Ascending aorta (tissue), 2 donors: ENCODE data around the gene CREB3. TPM values are rescaled to one million over a fixed set of nuclear protein-coding genes. Genes with fewer than 3 reads are reported as not detected.

Source experiments
- DNase-seq, 2 donors: peaks; one replicate each; pipeline ENCODE4 v3.0.0-alpha.2; 2019; ENCODE audit warnings: low spot score in 2 of 2
- H3K27ac ChIP-seq, 2 donors: fragments of 200-600 bp; sonication (generic); one replicate each; pipeline ENCODE4 v1.5.1; 2016 to 2017; ENCODE audit warnings: mild to moderate bottlenecking in 1 of 2
- H3K27me3 ChIP-seq: fragments of 200-600 bp; sonication (generic); one replicate; pipeline ENCODE4 v1.5.1; 2017
- H3K36me3 ChIP-seq, 2 donors: fragments of 200-600 bp; sonication (generic); one replicate each; pipeline ENCODE4 v1.5.1; 2016
- H3K4me1 ChIP-seq, 2 donors: fragments of 200-600 bp; sonication (generic); one replicate each; pipeline ENCODE4 v1.5.1; 2016 to 2017; ENCODE audit warnings: mild to moderate bottlenecking in 1 of 2
- H3K4me3 ChIP-seq, 2 donors: fragments of 200-600 bp; sonication (generic); one replicate each; pipeline ENCODE4 v1.5.1; 2016 to 2017; ENCODE audit warnings: mild to moderate bottlenecking in 1 of 2
- H3K9me3 ChIP-seq, 2 donors: fragments of 200-600 bp; sonication (generic); one replicate each; pipeline ENCODE4 v1.5.1; 2016
- intact Hi-C: fragments of 100-400 bp; cut with DNase I; formaldehyde crosslinking; loops from one replicate; pipeline ENCODE4 v1.15.1; 2023
- total RNA-seq: library from RNA; depleted of rRNA; stranded (reverse); fragments of >200 nt; gene quantifications from one replicate; pipeline ENCODE4 v1.1.0, GENCODE V29; 2016
- TF ChIP-seq, protein P1 (sequence below), 3 experiments: fragments of 200-600 bp in 2 of 3; fragments of 450-650 bp in 1 of 3; sonication (generic) in 2 of 3; IDR thresholded peaks; one replicate each; pipeline ENCODE4 v1.5.1; 2016 to 2019; ENCODE audit warnings: antibody characterized with exemption in 3 of 3, mild to moderate bottlenecking in 1 of 3, moderate library complexity in 1 of 3

CREB3 gene
- total RNA-seq, 1 donor from 2014 or later = 48.3 TPM

- H3K4me1 ChIP-seq = peaks cover 5 to 31% of the 10 kb centered on the region in 2 donors
Observed at GRCh38 chr9:35756275-35757225, 24.1 kb downstream of the CREB3 start.

DNA sequence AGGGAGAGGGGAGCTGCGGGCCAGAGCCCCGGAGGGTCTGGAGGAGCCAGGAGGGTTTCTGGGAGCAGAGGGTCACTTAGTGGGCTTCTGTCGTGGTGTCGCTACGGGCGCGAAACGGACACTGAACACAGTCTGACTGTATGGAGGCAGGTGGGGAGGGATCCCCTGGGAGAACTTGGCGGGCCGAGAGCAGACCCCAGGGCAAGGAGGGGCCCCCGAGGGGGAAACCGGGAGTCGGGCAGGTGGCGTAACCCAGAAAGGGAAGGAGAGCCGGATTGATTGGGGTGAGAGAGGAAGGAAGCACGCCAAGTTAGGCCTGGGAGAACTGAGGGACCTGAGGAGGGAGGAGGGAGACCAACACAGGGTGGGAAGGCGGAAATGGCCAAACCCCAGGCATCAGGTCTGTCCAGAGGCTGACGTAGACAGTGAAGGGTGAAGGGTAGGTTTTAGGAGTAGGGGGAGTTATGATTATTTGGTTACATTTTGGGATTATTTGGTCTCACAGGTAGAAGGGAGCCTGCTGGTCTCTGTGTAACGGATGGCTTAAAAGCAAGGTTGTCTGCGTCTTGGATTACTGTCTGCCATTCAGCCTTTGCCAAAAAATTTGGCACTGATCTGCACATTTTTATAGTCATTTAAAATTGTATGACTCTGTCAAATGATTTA is 24.9 kb downstream of the CREB3 start:
- Histone ChIP-seq H3K27me3 (no peaks in the 10 kb centered on the region), H3K27ac (peak overlapping the region; percentile 98), H3K36me3 (peaks cover 15 to 23% of the 10 kb centered on the region in 2 donors), H3K4me1 (peaks cover 5 to 31% of the 10 kb centered on the region in 2 donors), H3K4me3 (peak overlapping the region; percentile 63 to 71), H3K9me3 (no peaks in the 10 kb centered on the region)
- TF ChIP-seq, protein P1, sequence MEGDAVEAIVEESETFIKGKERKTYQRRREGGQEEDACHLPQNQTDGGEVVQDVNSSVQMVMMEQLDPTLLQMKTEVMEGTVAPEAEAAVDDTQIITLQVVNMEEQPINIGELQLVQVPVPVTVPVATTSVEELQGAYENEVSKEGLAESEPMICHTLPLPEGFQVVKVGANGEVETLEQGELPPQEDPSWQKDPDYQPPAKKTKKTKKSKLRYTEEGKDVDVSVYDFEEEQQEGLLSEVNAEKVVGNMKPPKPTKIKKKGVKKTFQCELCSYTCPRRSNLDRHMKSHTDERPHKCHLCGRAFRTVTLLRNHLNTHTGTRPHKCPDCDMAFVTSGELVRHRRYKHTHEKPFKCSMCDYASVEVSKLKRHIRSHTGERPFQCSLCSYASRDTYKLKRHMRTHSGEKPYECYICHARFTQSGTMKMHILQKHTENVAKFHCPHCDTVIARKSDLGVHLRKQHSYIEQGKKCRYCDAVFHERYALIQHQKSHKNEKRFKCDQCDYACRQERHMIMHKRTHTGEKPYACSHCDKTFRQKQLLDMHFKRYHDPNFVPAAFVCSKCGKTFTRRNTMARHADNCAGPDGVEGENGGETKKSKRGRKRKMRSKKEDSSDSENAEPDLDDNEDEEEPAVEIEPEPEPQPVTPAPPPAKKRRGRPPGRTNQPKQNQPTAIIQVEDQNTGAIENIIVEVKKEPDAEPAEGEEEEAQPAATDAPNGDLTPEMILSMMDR (IDR thresholded peaks at IDR 0.05) = no peak
- DNase-seq = peak in 1 of 2 donors; percentile 77
- intact Hi-C loops = loop anchor here (2.0 to 5.0 kb wide), 3 partner anchors 25 to 70 kb away; partner anchors contain the start of genes CREB3, FAM221B, HINT2 and TLN1

More at GRCh38 chr9:35756275-35757225, 24.1 kb downstream of the CREB3 start:
- Histone ChIP-seq H3K9me3 (no peaks in the 10 kb centered on the region), H3K4me3 (peak overlapping the region; percentile 63 to 71), H3K36me3 (peaks cover 23 to 31% of the 10 kb centered on the region in 2 donors), H3K27ac (peak overlapping the region; percentile 98), H3K27me3 (no peaks in the 10 kb centered on the region)
- TF ChIP-seq, protein P1 (IDR thresholded peaks at IDR 0.05) = peak; percentile 38 to 74 (median 70)
- peak; percentile 47 to 86 for DNase-seq
- intact Hi-C loops = loop anchor here (2.0 to 5.0 kb wide), 3 partner anchors 24 to 71 kb away; partner anchors contain the start of genes CREB3, FAM221B, HINT2 and TLN1

- Histone ChIP-seq H3K27ac (peak overlapping the region; percentile 98), H3K27me3 (no peaks in the 10 kb centered on the region), H3K9me3 (no peaks in the 10 kb centered on the region), H3K4me3 (peak overlapping the region in 1 of 2 donors; percentile 71), H3K4me1 (peaks cover 5 to 31% of the 10 kb centered on the region in 2 donors), H3K36me3 (peaks cover 11 to 18% of the 10 kb centered on the region in 2 donors)
- no peak for DNase-seq
- TF ChIP-seq, protein P1 (IDR thresholded peaks at IDR 0.05) = no peak
- intact Hi-C loops = loop anchor here (2.0 to 5.0 kb wide), 3 partner anchors 25 to 69 kb away; partner anchors contain the start of genes CREB3, FAM221B, HINT2 and TLN1
Observed at GRCh38 chr9:35757892-35758275, 25.4 kb downstream of the CREB3 start.

GRCh38 chr9:35758475-35759050 is 26.1 kb downstream of the CREB3 start:
- no peaks in the 10 kb centered on the region for H3K9me3 ChIP-seq
- H3K27ac ChIP-seq = peak overlapping the region; percentile 98
- peaks cover 5 to 31% of the 10 kb centered on the region in 2 donors for H3K4me1 ChIP-seq
- no peak for DNase-seq
- H3K4me3 ChIP-seq = peak overlapping the region in 1 of 2 donors; percentile 71
- intact Hi-C loops = loop anchor here (5.0 kb wide), 1 partner anchor 69 kb away; the partner anchor contains the start of genes FAM221B and TMEM8B
- no peaks in the 10 kb centered on the region for H3K27me3 ChIP-seq
- peaks cover 6 to 11% of the 10 kb centered on the region in 2 donors for H3K36me3 ChIP-seq
- TF ChIP-seq, protein P1 (IDR thresholded peaks at IDR 0.05) = no peak

GRCh38 chr9:35759795-35760194 is 27.3 kb downstream of the CREB3 start:
- H3K4me3 ChIP-seq = no peak overlapping the region
- peak overlapping the region; percentile 98 for H3K27ac ChIP-seq
- H3K4me1 ChIP-seq = peaks cover 5 to 31% of the 10 kb centered on the region in 2 donors
- TF ChIP-seq, protein P1 (IDR thresholded peaks at IDR 0.05) = no peak
- no peaks in the 10 kb centered on the region for H3K27me3 ChIP-seq
- H3K9me3 ChIP-seq = no peaks in the 10 kb centered on the region
- no peak for DNase-seq
- intact Hi-C loops = loop anchor here (5.0 kb wide), 1 partner anchor 68 kb away; the partner anchor contains the start of genes FAM221B and TMEM8B
- H3K36me3 ChIP-seq = no peaks in the 10 kb centered on the region
